Parietal lobe (tissue), 1 donor: ENCODE measurements around the gene ACOT8. TPM values are rescaled to one million over a fixed set of nuclear protein-coding genes. Genes with fewer than 3 reads are reported as not detected.

Experiments used
- total RNA-seq: library from RNA; depleted of rRNA; stranded (reverse); fragments of >200 nt; gene quantifications from one replicate; pipeline ENCODE4 v1.2.3, GENCODE V29; 2014

ACOT8 gene
- total RNA-seq: 33.2 TPM

GRCh38 chr20:45857114-45857881 is at the start of gene ACOT8, which contains the start of gene ZSWIM3:
TSS of gene ACOT8 (minus strand) at chr20:45857392. CDS start at chr20:45857315, 77 bp downstream.
TSS of gene ZSWIM3 (plus strand) at chr20:45857614. CDS start at chr20:45857826, 212 bp downstream.

GRCh38 chr20:45890985-45891983 is 34.1 kb upstream of the ACOT8 start, which contains the start of the genes CTSA and NEURL2:
TSS of gene CTSA (plus strand) at chr20:45891335. CDS start at chr20:45891569, 234 bp downstream.
TSS of gene NEURL2 (minus strand) at chr20:45891208. CDS start at chr20:45890991, 217 bp downstream.

GRCh38 chr20:45887346-45887715 is 30.1 kb upstream of the ACOT8 start, which contains the start of gene SPATA25:
TSS of gene SPATA25 (minus strand) at chr20:45887622. CDS start at chr20:45887590, 32 bp downstream.

GRCh38 chr20:45880988-45881788 is 24.0 kb upstream of the ACOT8 start, which contains the start of gene ZSWIM1:
TSS of gene ZSWIM1 (plus strand) at chr20:45881227. CDS start at chr20:45882593, 1,366 bp downstream.

GRCh38 chr20:45833030-45833882 is 23.9 kb downstream of the ACOT8 start, which contains the start of gene SNX21:
TSS of gene SNX21 (plus strand) at chr20:45833799. CDS start at chr20:45833920, 121 bp downstream.

GRCh38 chr20:45827030-45827652 is 30.1 kb downstream of the ACOT8 start, which contains the start of gene TNNC2:
TSS of gene TNNC2 (minus strand) at chr20:45827312. CDS start at chr20:45827248, 64 bp downstream.

GRCh38 chr20:45812157-45813005 is 44.8 kb downstream of the ACOT8 start, which contains the start of gene UBE2C:
TSS of gene UBE2C (plus strand) at chr20:45812644. CDS start at chr20:45812696, 52 bp downstream.

Other genes starting within 250 kb of the ACOT8 start
- gene WFDC10A, start 227.7 kb downstream of the ACOT8 start, total RNA-seq: not detected
- not detected for gene WFDC9, start 226.1 kb downstream of the ACOT8 start, total RNA-seq
- gene WFDC11, start 187.2 kb downstream of the ACOT8 start, total RNA-seq: not detected
- gene WFDC13, start 155.4 kb downstream of the ACOT8 start, total RNA-seq: not detected
- not detected for gene WFDC10B, start 152.4 kb downstream of the ACOT8 start, total RNA-seq
- not detected for gene SPINT4, start 135.0 kb downstream of the ACOT8 start, total RNA-seq
- not detected for gene WFDC3, start 65.5 kb downstream of the ACOT8 start, total RNA-seq
- 10.0 TPM for gene DNTTIP1, start 65.4 kb downstream of the ACOT8 start, total RNA-seq
- gene UBE2C, start 44.7 kb downstream of the ACOT8 start, total RNA-seq: 10.6 TPM
- not detected for gene TNNC2, start 30.1 kb downstream of the ACOT8 start, total RNA-seq
- gene SNX21, start 23.6 kb downstream of the ACOT8 start, total RNA-seq: 21.3 TPM
- 14.4 TPM for gene ZSWIM3, start 222 bp upstream of the ACOT8 start, total RNA-seq
- 7.8 TPM for gene ZSWIM1, start 23.8 kb upstream of the ACOT8 start, total RNA-seq
- 4.4 TPM for gene SPATA25, start 30.2 kb upstream of the ACOT8 start, total RNA-seq
- 6.9 TPM for gene NEURL2, start 33.8 kb upstream of the ACOT8 start, total RNA-seq
- 21.9 TPM for gene CTSA, start 33.9 kb upstream of the ACOT8 start, total RNA-seq
- 13.5 TPM for gene PLTP, start 54.8 kb upstream of the ACOT8 start, total RNA-seq
- 23.8 TPM for gene PCIF1, start 77.3 kb upstream of the ACOT8 start, total RNA-seq
- 31.0 TPM for gene ZNF335, start 114.8 kb upstream of the ACOT8 start, total RNA-seq
- gene MMP9, start 151.5 kb upstream of the ACOT8 start, total RNA-seq: not detected
- 33.8 TPM for gene SLC12A5, start 171.8 kb upstream of the ACOT8 start, total RNA-seq
- 28.2 TPM for gene NCOA5, start 232.6 kb upstream of the ACOT8 start, total RNA-seq